K562 (cell line): ENCODE data around the gene S100A10.

Experiments used
- HDGF ChIP-seq: fragments of 450-650 bp; IDR thresholded peaks from 2 replicates; pipeline ENCODE4 v1.6.1; 2016
- JUNB ChIP-seq: fragments of 450-650 bp; formaldehyde crosslinking; conservative IDR thresholded peaks from 2 replicates; pipeline ENCODE4 v1.4.0; 2020; ENCODE audit warnings: mild to moderate bottlenecking
- POLR2AphosphoS2 ChIP-seq: IDR thresholded peaks from 2 replicates; pipeline ENCODE4 v1.6.1; 2012; ENCODE audit warnings: low read length, improper control_type of control experiment
- TAF1 ChIP-seq: IDR thresholded peaks from 2 replicates; pipeline ENCODE4 v1.6.1; 2011; ENCODE audit warnings: mild to moderate bottlenecking, low read length, moderate library complexity; ENCODE audit not compliant: insufficient read depth, control insufficient read depth, severe bottlenecking; ENCODE audit errors: extremely low read depth
- YY1 ChIP-seq, 3 experiments: IDR thresholded peaks; 2 replicates each; pipeline ENCODE4 v1.6.1; 2011; ENCODE audit warnings: low read length in 2 of 3, mild to moderate bottlenecking in 2 of 3, moderate library complexity in 2 of 3, borderline replicate concordance in 1 of 3, control low read depth in 1 of 3, low read depth in 1 of 3; ENCODE audit not compliant: insufficient read depth in 3 of 3, insufficient replicate concordance in 2 of 3, control insufficient read depth in 1 of 3, insufficient read length in 1 of 3; ENCODE audit errors: extremely low read depth in 1 of 3
- ZFX ChIP-seq: sonication (generic); formaldehyde crosslinking; IDR thresholded peaks from 2 replicates; pipeline ENCODE4 v1.8.0; 2022; ENCODE audit warnings: mild to moderate bottlenecking, missing genetic modification reagents, moderate library complexity
- TF ChIP-seq, protein P1 (sequence below): fragments of 150-350 bp; conservative IDR thresholded peaks from 2 replicates; pipeline ENCODE4 v1.6.1; 2014; ENCODE audit warnings: low read length
- TF ChIP-seq, protein P2 (sequence below): sonication (generic); formaldehyde crosslinking; IDR thresholded peaks from 2 replicates; pipeline ENCODE4 v1.8.0; 2022; ENCODE audit warnings: mild to moderate bottlenecking, missing genetic modification reagents
- TF ChIP-seq, protein P3 (sequence below): fragments of 250-450 bp; sonication (Bioruptor Pico); IDR thresholded peaks from 2 replicates; pipeline ENCODE4 v1.5.0; 2021; ENCODE audit warnings: mild to moderate bottlenecking, moderate library complexity
- TF ChIP-seq, protein P4 (sequence below): sonication (generic); formaldehyde crosslinking; IDR thresholded peaks from 2 replicates; pipeline ENCODE4 v1.8.1; 2023; ENCODE audit warnings: mild to moderate bottlenecking, missing genetic modification reagents, moderate library complexity
- TF ChIP-seq, protein P5 (sequence below): fragments of 450-650 bp; conservative IDR thresholded peaks from 2 replicates; pipeline ENCODE4 v1.6.1; 2016; ENCODE audit warnings: missing genetic modification characterization, low read depth, mild to moderate bottlenecking, control low read depth, missing compliant biosample characterization

DNA sequence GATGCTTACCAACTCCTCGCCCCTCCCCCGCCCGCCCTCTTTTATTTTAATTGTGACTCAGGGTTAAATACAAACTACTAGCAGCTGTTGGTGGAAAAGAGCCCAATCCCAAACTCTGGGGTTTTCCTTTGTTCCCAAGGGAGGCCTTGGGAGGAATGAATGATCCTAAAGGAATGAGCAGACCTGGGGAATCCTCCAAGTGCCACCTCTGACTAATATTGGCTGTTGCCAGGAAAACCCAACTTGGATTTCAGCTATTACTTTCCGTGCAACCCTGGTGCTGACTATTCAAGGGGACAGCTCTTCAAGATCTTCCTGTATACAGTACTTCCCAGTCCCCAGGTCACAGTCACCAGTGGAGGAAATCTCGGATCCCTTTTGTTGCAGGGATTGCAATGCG lies 1.3 kb upstream of the S100A10 start:
- TF ChIP-seq TAF1 (no peak), YY1 (IDR thresholded peaks at IDR 0.05; ENCODE audit: borderline replicate concordance in 1 of 3, control insufficient read depth in 1 of 3, extremely low read depth in 1 of 3, insufficient read depth in 3 of 3, insufficient read length in 1 of 3, insufficient replicate concordance in 2 of 3, low read depth in 1 of 3, low read length in 2 of 3) (no peak), ZFX (CRISPR knock-in tag) (no peak), POLR2AphosphoS2 (no peak), JUNB (CRISPR knock-in tag) (no peak), HDGF (no peak)
- TF ChIP-seq, protein P1, sequence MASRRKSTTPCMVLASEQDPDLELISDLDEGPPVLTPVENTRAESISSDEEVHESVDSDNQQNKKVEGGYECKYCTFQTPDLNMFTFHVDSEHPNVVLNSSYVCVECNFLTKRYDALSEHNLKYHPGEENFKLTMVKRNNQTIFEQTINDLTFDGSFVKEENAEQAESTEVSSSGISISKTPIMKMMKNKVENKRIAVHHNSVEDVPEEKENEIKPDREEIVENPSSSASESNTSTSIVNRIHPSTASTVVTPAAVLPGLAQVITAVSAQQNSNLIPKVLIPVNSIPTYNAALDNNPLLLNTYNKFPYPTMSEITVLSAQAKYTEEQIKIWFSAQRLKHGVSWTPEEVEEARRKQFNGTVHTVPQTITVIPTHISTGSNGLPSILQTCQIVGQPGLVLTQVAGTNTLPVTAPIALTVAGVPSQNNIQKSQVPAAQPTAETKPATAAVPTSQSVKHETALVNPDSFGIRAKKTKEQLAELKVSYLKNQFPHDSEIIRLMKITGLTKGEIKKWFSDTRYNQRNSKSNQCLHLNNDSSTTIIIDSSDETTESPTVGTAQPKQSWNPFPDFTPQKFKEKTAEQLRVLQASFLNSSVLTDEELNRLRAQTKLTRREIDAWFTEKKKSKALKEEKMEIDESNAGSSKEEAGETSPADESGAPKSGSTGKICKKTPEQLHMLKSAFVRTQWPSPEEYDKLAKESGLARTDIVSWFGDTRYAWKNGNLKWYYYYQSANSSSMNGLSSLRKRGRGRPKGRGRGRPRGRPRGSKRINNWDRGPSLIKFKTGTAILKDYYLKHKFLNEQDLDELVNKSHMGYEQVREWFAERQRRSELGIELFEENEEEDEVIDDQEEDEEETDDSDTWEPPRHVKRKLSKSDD = no peak
- TF ChIP-seq, protein P2, sequence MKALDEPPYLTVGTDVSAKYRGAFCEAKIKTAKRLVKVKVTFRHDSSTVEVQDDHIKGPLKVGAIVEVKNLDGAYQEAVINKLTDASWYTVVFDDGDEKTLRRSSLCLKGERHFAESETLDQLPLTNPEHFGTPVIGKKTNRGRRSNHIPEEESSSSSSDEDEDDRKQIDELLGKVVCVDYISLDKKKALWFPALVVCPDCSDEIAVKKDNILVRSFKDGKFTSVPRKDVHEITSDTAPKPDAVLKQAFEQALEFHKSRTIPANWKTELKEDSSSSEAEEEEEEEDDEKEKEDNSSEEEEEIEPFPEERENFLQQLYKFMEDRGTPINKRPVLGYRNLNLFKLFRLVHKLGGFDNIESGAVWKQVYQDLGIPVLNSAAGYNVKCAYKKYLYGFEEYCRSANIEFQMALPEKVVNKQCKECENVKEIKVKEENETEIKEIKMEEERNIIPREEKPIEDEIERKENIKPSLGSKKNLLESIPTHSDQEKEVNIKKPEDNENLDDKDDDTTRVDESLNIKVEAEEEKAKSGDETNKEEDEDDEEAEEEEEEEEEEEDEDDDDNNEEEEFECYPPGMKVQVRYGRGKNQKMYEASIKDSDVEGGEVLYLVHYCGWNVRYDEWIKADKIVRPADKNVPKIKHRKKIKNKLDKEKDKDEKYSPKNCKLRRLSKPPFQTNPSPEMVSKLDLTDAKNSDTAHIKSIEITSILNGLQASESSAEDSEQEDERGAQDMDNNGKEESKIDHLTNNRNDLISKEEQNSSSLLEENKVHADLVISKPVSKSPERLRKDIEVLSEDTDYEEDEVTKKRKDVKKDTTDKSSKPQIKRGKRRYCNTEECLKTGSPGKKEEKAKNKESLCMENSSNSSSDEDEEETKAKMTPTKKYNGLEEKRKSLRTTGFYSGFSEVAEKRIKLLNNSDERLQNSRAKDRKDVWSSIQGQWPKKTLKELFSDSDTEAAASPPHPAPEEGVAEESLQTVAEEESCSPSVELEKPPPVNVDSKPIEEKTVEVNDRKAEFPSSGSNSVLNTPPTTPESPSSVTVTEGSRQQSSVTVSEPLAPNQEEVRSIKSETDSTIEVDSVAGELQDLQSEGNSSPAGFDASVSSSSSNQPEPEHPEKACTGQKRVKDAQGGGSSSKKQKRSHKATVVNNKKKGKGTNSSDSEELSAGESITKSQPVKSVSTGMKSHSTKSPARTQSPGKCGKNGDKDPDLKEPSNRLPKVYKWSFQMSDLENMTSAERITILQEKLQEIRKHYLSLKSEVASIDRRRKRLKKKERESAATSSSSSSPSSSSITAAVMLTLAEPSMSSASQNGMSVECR = no peak
- TF ChIP-seq, protein P3, sequence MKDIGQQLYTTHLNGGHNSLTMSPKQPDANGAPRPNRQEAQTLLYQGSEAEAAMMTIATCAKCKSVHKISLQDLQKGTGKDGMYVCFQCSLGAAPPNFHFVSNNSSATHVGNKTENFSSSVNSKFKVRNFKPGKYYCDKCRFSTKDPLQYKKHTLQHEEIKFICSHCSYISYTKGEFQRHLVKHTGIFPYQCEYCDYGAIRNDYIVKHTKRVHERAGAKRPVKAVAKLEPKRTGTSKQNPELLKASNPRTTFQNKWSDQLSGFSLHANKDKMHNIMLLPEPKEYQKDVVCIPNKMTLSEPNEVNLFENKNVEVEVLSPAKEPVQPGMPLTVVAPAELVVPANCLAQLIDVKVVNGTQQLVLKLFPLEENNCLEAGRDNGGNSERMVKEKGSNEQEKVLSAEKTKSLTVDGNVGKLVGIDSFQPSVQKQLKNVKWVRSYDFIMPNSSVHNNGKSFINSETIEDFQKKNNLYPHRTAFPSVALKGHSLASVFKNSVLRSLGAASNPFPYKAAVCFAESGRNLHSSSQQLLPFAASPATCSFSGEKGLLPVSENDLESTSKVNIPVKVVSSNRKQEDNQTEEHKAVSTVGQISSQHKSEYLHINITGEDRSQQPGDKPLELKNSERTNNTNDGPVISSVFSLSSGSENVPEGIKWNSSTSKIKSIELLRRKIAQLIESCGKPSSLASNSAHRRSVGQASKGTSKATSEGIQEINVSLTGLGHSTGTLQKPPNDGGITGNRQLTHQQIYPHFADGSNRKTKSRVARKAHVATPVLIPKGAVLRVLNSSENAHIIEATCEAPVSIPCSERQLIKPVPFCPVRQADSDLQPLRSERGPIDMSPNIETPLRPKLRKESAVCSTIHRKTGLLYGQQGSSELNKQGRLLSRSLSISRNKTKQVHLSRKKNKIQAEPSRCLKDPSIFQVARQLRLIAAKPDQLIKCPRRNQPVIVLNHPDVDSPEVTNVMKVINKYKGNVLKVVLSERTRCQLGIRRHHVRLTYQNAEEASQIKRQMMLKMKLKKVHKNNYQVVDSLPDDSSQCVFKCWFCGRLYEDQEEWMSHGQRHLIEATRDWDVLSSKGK (CRISPR knock-in tag) = no peak
- TF ChIP-seq, protein P4, sequence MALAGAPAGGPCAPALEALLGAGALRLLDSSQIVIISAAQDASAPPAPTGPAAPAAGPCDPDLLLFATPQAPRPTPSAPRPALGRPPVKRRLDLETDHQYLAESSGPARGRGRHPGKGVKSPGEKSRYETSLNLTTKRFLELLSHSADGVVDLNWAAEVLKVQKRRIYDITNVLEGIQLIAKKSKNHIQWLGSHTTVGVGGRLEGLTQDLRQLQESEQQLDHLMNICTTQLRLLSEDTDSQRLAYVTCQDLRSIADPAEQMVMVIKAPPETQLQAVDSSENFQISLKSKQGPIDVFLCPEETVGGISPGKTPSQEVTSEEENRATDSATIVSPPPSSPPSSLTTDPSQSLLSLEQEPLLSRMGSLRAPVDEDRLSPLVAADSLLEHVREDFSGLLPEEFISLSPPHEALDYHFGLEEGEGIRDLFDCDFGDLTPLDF = no peak
- TF ChIP-seq, protein P5, sequence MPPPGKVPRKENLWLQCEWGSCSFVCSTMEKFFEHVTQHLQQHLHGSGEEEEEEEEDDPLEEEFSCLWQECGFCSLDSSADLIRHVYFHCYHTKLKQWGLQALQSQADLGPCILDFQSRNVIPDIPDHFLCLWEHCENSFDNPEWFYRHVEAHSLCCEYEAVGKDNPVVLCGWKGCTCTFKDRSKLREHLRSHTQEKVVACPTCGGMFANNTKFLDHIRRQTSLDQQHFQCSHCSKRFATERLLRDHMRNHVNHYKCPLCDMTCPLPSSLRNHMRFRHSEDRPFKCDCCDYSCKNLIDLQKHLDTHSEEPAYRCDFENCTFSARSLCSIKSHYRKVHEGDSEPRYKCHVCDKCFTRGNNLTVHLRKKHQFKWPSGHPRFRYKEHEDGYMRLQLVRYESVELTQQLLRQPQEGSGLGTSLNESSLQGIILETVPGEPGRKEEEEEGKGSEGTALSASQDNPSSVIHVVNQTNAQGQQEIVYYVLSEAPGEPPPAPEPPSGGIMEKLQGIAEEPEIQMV (tag) = no peak
